Ureter (tissue), 1 donor: Measurements from ENCODE around the gene PPM1A. TPM values are rescaled to one million over a fixed set of nuclear protein-coding genes. Genes with fewer than 3 reads are reported as not detected.

Experiments used
- DNase-seq: peaks from one replicate; pipeline ENCODE4 v3.0.0-alpha.2; 2020; ENCODE audit warnings: low spot score
- total RNA-seq: library from RNA; stranded (reverse); gene quantifications from one replicate; pipeline ENCODE4 v1.2.4, GENCODE V29; 2023
- donor health status: DM: yes; HTN: yes; CAD: no.

Gene PPM1A
- total RNA-seq, 1 donor from 2014 or later = 41.2 TPM

GRCh38 chr14:60323199-60323896, 74.3 kb downstream of the PPM1A start:
- no peak for DNase-seq

DNA sequence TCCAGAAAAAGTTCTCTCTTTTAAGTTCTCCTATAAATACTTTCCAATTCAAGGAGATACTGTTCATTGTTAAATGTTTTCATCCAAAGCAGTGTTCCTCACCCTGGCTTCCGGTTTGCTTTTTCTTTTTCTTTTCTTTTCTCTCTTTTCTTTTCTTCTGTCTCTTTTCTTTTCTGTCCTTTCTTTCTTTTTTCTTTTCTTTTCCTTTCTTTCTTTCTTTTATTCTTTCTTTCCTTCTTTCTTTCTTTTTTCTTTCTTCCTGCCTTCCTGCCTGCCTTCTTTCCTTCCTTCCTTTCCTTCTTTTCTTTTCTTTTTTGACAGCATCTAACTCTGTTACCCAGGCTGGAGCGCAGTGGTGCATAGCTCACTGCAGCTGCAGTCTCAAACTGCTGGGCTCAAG, 75.8 kb downstream of the PPM1A start:
- no peak for DNase-seq

DNA sequence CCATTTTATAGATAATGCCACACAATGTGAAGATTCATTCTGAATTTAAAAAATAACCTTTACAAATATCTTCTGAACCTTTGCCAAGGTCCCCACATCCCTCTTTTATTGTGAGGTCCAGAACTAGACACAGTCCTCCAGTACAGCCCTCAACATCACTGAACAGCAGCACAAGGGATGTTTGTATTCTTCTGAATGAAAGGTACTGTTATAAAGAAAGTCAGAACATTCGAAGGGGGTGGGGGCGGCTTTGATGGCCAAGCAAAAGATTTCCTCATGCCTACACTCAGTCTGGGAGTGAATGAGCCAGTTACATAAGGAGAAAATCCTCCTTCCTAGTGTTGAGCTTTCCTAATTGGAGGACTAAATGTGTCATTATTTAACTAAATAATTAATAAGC, 77.3 kb downstream of the PPM1A start:
- no peak for DNase-seq

GRCh38 chr14:60327447-60328331, 78.7 kb downstream of the PPM1A start:
- DNase-seq = peak; percentile 46

GRCh38 chr14:60328583-60328982, 79.6 kb downstream of the PPM1A start:
- no peak for DNase-seq

DNA sequence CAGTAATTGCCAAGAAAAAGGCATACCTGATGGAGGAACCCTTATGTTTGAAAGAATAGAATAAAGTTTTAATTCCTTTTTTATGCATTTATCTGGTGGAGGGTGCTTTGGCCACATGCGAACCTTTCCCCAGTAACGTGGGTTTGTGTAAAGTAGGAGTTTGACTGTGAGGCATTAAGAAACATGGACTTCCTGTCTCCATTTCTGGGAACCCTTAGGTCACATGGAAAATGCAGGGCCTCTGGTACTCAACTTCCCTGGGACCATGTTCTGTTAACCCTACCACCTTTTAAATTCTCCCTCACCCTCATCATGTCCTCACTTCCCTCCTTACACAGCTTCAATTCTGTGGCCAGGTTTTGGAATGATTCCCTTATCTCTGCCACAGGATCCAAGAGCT, 80.3 kb downstream of the PPM1A start:
- DNase-seq = no peak

DNA sequence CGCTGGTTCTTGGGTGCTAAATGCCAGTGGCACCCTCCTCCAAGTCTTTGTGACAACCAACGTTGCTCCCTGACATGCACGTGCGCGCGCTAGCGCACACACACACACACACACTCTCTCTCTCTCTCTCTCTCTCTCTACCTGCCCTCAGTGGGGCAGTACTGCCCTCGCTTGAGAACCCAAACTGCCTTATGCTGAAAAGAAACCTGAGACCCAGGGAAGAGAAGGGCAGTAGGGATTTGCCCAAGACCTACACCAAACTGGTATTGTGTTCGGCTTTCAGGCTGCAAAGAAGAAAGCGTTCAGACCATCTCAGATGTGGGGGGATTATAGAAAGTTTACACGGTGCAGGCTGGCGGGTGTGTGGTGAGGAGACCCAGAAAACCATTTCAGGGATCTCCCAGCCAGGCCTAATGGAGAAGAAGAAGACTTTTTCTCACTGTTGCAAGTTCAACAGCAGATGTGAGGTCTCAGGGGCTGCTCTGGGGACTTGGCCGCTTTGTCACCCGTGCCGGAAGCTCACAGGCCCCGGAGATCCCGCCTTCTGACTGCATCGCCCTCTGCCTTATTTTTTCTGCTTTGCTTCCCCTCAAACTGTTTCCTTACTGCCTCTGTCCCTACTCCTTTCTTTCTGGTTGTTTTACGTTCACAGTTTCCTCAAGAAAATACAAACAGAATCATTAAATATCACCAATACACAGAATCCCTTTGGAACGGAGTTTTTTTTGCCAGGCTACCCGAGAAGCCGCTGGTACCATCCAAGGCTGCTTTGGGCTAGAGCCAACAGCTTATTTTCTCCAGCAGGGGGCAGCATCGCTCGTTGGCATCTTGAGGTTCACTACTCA, 82.4 kb downstream of the PPM1A start:
- DNase-seq = peak; percentile 62

- no peak for DNase-seq
Measured at GRCh38 chr14:60332046-60332399, 83.0 kb downstream of the PPM1A start.

DNA sequence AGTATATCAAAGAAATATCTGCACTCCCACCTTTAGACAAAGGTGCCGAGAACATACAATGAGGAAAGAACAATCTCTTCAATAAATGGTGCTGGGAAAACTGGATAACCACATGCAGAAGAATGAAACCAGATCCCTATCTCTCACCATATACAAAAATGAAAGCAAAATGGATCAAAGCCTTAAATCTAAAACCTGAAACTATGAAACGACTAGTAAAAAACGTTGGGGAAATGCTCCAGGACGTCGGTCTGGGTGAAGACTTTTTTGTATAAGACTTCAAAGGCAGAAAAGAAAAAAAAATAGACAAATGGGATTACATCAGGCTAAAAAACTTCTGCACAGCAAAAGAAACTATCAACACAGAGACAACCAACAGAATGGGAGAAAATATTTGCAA, 83.8 kb downstream of the PPM1A start:
- no peak for DNase-seq

DNA sequence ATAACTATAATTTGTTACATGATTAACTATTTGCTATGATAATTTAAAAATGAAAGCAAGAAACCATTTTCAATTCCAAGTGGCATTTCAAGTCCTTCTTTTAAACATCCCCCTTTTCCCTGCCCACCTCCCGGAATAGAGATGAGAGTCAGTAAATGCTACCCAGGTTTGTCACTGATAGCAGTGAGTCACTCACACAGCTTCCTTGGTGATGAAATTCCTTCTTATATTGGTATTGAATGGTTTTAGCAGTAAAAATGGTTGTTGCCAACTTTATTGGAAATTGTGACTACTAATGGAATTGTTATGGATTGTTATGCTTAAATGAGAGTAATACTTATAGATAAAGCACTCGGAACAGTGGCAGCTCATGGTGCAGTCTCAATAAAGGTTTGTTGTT, 90.5 kb downstream of the PPM1A start:
- DNase-seq = no peak

DNA sequence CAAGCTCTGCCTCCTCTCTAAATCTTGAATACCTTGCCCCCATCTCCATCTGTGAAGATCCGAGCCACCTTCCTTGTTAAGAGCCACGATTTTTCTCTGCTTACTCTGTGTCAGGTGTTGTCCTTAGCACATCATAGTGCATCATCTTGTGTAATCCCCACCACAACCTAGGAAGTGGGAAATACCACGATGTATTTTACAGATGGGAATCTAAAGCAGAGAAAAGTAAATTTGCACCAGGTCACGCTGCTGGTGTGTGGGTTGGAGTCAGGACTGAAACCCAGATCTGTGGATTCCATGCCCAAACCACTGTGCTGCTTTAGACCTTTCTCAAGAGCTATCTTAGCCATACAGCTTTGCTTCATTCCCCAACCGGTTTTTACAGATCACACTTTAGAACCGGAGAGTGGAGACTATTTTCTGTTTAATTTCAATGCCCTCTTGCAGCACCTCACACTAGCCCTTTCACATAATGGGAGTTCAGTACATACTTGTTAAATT, 94.6 kb downstream of the PPM1A start:
- DNase-seq = no peak

- DNase-seq = no peak
Measured at GRCh38 chr14:60344751-60345150, 95.7 kb downstream of the PPM1A start.

DNA sequence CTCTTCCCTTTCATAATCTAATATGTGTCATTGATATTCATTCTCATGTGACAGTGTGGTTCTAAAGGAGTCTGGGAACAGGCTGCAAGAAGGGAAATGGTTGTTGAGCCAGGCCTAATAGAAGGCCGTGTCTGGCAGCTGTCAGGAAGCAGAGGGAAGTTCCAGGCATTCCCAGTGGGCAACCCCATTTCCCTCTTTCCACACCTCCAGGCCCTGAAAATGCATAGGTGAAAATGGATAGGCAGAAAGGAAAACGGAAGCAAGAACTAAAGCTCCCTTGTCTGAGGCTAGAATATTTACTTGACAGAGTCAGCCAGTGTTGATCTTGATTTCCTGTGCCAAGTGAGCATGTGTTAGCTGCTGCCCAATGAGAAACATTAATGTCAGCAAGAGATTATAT, 97.7 kb downstream of the PPM1A start:
- DNase-seq = no peak

DNA sequence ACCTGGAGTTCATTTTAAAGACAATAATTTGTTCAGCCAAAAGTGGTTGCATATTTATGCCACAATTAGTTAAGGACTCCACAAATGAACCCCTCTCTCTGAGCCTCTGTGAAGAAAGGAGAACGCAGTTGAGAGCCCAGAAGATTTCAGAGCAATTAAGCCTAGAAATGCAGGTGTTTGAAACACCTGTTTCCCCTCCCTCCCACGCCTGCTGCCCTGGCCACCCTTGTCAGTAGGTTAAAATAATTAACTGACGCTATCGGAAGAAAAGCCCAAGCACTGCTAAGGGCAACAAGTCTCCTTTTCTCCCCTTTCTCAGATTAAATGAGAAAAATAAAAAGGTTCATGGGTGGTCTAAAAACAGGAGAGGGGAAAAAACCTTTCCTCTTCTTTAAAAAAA, 99.2 kb downstream of the PPM1A start:
- DNase-seq = no peak

Other genes starting within 250 kb of the PPM1A start
- gene PCNX4, start 157.3 kb upstream of the PPM1A start, total RNA-seq = 47.4 TPM
- gene DHRS7, start 83.8 kb upstream of the PPM1A start, total RNA-seq = 59.6 TPM
- not detected for gene C14orf39, start 236.8 kb downstream of the PPM1A start, total RNA-seq